DND-41 (cell line): ENCODE results near the gene HPS1.

ENCODE experiments used
- ATAC-seq: fragments of 200-7000 bp; cut with Tn5 transposase; 3 replicates; pipeline ENCODE4 v1.9.1; 2021; ENCODE audit warnings: low read depth; ENCODE audit not compliant: insufficient read depth
- DNase-seq: peaks from one replicate; pipeline ENCODE4 v3.0.0-alpha.2; 2020
- H2AFZ ChIP-seq: 2 replicates; pipeline ENCODE4 v1.6.0; 2012; ENCODE audit warnings: low read depth, low read length
- H3K27ac ChIP-seq: 2 replicates; pipeline ENCODE4 v1.5.1; 2012; ENCODE audit warnings: low read length, inconsistent platforms
- H3K27me3 ChIP-seq: fragments of 200-600 bp; sonication (generic); 2 replicates; pipeline ENCODE4 v1.6.0; 2012; ENCODE audit warnings: low read length, mild to moderate bottlenecking, inconsistent platforms; ENCODE audit not compliant: insufficient read depth, poor library complexity
- H3K36me3 ChIP-seq: 2 replicates; pipeline ENCODE4 v1.5.1; 2012; ENCODE audit warnings: low read length, inconsistent platforms; ENCODE audit not compliant: insufficient read depth
- H3K4me1 ChIP-seq: 2 replicates; pipeline ENCODE4 v1.5.1; 2012; ENCODE audit warnings: mild to moderate bottlenecking, low read length; ENCODE audit not compliant: insufficient read depth
- H3K4me2 ChIP-seq: 2 replicates; pipeline ENCODE4 v1.6.0; 2012; ENCODE audit warnings: mild to moderate bottlenecking, moderate library complexity, low read length, inconsistent platforms; ENCODE audit not compliant: insufficient read depth
- H3K4me3 ChIP-seq, 2 experiments: fragments of 200-600 bp in 1 of 2; shearing (Covaris generic) in 1 of 2; 2 replicates each; pipeline ENCODE4 v1.5.1; 2012 to 2016; ENCODE audit warnings: inconsistent platforms in 2 of 2, low read length in 2 of 2, mild to moderate bottlenecking in 2 of 2, low read depth in 1 of 2, moderate library complexity in 1 of 2
- H3K79me2 ChIP-seq: 2 replicates; pipeline ENCODE4 v1.6.0; 2012; ENCODE audit warnings: low read length, inconsistent platforms; ENCODE audit not compliant: insufficient read depth
- H3K9ac ChIP-seq: 2 replicates; pipeline ENCODE4 v1.6.0; 2012; ENCODE audit warnings: low read depth, mild to moderate bottlenecking, inconsistent platforms, low read length, moderate library complexity
- H3K9me3 ChIP-seq: 2 replicates; pipeline ENCODE4 v1.5.1; 2012; ENCODE audit warnings: low read length, moderate library complexity, mild to moderate bottlenecking, inconsistent platforms; ENCODE audit not compliant: insufficient read depth, severe bottlenecking
- H4K20me1 ChIP-seq: 2 replicates; pipeline ENCODE4 v1.6.0; 2012; ENCODE audit warnings: low read length; ENCODE audit not compliant: insufficient read depth
- CTCF ChIP-seq: IDR thresholded peaks from 2 replicates; pipeline ENCODE4 v1.5.1; 2012; ENCODE audit warnings: borderline replicate concordance, low read length, moderate library complexity, mild to moderate bottlenecking; ENCODE audit not compliant: poor library complexity, severe bottlenecking; ENCODE audit errors: extremely low read depth
- EZH2 ChIP-seq: IDR thresholded peaks from 3 replicates; pipeline ENCODE4 v1.6.1; 2012; ENCODE audit warnings: borderline replicate concordance, low read depth, mild to moderate bottlenecking, moderate library complexity, low read length, inconsistent platforms; ENCODE audit not compliant: severe bottlenecking

Gene HPS1

GRCh38 chr10:98394851-98395440, 51.8 kb downstream of the HPS1 start:
- H3K4me3 ChIP-seq = no peak overlapping the region
- no peak overlapping the region for H3K4me2 ChIP-seq
- ATAC-seq (no peak), DNase-seq (no peak)
- H3K9me3 ChIP-seq = no peaks in the 10 kb centered on the region
- no peaks in the 10 kb centered on the region for H3K79me2 ChIP-seq
- no peak overlapping the region for H3K27ac ChIP-seq
- no peak overlapping the region for H3K9ac ChIP-seq
- no peaks in the 10 kb centered on the region for H3K36me3 ChIP-seq
- no peak for TF ChIP-seq CTCF
- no peak for TF ChIP-seq EZH2
- peaks cover 2% of the 10 kb centered on the region; the same call in 1 of the 2 replicates for H4K20me1 ChIP-seq
- peaks cover 16% of the 10 kb centered on the region for H3K4me1 ChIP-seq
- no peaks in the 10 kb centered on the region for H3K27me3 ChIP-seq
- no peak overlapping the region for H2AFZ ChIP-seq

- peaks cover 2% of the 10 kb centered on the region for H4K20me1 ChIP-seq
- no peaks in the 10 kb centered on the region for H3K79me2 ChIP-seq
- no peak overlapping the region; the same call in 1 of the 2 replicates for H3K27ac ChIP-seq
- H3K36me3 ChIP-seq = no peaks in the 10 kb centered on the region
- H3K4me2 ChIP-seq = no peak overlapping the region
- no peak for TF ChIP-seq CTCF
- TF ChIP-seq EZH2 = no peak
- H3K9ac ChIP-seq = no peak overlapping the region
- DNase-seq = no peak
- no peak overlapping the region for H3K4me3 ChIP-seq
- H3K4me1 ChIP-seq = peaks cover 16% of the 10 kb centered on the region
- no peak overlapping the region; the same call in 1 of the 2 replicates for H2AFZ ChIP-seq
- H3K9me3 ChIP-seq = no peaks in the 10 kb centered on the region
- no peaks in the 10 kb centered on the region for H3K27me3 ChIP-seq
- peak; percentile 49; the same call in 2 of the 3 replicates for ATAC-seq
Measured at GRCh38 chr10:98391578-98391991, 55.1 kb downstream of the HPS1 start.

- no peaks in the 10 kb centered on the region for H3K27me3 ChIP-seq
- ATAC-seq (peak; percentile 79; the same call in 2 of the 3 replicates), DNase-seq (peak; percentile 27)
- H3K27ac ChIP-seq = no peak overlapping the region
- no peak overlapping the region for H3K4me3 ChIP-seq
- H2AFZ ChIP-seq = no peak overlapping the region
- H3K9ac ChIP-seq = no peak overlapping the region
- H3K9me3 ChIP-seq = no peaks in the 10 kb centered on the region
- TF ChIP-seq EZH2 = no peak
- no peak for TF ChIP-seq CTCF
- no peak overlapping the region for H3K4me2 ChIP-seq
- H3K79me2 ChIP-seq = no peaks in the 10 kb centered on the region
- peaks cover 16% of the 10 kb centered on the region for H3K4me1 ChIP-seq
- H3K36me3 ChIP-seq = no peaks in the 10 kb centered on the region
- peaks cover 2% of the 10 kb centered on the region for H4K20me1 ChIP-seq
Measured at GRCh38 chr10:98391065-98391464, 55.7 kb downstream of the HPS1 start.
